GM04504 (cell line): ENCODE measurements around the gene CTNNBIP1.

Source experiments
- DNase-seq: peaks from one replicate; pipeline ENCODE4 v3.0.0-alpha.2; 2012; ENCODE audit warnings: low read depth

The CTNNBIP1 gene

DNA sequence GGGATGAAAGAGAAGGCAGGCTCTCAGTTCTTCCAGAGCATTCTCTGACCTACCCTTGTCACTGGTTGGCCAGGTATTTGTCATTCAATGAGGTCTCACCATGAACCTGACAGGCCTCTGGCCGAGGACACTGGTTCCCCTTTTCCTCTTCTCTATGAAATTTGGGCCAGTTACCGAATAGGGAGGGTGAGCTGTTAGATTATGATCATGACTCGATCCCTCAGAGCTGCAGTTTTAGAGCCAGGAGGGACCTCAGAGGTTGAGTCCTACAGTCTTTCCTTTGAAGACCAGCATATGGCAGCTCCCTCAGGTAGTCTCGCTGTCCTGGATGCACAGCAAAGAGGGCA, 56.8 kb downstream of the CTNNBIP1 start:
- no peak for DNase-seq

DNA sequence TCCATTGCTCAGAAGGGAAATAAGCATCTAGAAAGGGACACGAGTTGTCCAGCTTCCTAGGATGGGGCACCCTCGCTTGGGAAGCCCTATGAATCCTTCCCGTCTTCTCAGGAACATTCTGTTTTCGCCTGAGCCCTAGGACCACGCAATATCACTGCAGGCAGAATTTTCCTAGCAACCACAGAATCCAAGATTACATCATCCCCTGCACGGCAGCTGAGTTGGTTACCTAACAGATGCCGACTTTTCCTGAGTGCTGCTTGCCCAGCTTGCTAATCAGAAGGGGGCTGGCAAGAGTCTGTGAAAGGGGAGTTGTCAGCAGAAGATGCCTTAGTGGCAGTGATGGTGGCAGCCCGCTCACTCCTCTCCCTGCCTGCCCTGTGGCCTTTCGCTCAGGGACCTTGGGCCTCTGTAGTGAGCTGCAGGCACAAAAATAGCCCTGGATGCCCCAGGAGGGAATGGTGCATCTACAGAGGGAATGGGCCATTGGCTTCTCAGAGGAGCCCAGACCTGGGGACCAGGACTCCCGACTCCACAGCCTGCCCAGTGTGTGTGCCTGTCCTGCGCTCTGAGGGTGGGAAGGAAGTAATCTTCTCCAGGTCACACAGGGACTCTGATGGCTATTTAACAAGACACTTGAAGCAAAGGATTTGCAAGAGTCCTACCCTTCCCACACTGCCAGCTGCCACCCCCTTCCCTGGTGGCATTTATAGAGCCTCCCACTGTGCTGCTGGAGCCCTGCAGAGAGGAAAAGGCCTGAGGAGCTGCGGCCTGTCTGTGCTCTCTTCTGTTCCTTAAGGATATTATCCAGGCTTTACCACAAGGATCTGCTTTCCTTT, 57.4 kb downstream of the CTNNBIP1 start:
- peak; percentile 75 for DNase-seq

DNA sequence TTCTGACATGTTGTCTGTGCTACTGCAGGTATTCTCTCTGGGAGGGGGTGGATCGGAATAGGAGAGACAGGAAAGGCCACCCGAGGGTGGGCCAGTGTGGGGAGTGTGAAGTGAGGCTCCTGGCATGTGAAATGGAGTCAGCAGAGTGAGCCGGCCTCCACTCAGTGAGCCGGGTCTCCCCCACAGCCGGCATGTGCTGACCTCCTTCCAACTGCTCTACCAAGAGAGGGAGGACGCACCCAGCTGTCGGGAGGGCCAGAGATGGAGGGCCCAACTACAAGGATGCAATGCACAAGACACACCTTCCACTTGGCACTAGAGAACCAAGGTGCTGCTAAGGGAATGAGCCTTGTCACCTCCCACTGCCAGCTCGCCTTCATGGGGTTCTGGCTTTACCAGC, 58.1 kb downstream of the CTNNBIP1 start:
- no peak for DNase-seq

DNA sequence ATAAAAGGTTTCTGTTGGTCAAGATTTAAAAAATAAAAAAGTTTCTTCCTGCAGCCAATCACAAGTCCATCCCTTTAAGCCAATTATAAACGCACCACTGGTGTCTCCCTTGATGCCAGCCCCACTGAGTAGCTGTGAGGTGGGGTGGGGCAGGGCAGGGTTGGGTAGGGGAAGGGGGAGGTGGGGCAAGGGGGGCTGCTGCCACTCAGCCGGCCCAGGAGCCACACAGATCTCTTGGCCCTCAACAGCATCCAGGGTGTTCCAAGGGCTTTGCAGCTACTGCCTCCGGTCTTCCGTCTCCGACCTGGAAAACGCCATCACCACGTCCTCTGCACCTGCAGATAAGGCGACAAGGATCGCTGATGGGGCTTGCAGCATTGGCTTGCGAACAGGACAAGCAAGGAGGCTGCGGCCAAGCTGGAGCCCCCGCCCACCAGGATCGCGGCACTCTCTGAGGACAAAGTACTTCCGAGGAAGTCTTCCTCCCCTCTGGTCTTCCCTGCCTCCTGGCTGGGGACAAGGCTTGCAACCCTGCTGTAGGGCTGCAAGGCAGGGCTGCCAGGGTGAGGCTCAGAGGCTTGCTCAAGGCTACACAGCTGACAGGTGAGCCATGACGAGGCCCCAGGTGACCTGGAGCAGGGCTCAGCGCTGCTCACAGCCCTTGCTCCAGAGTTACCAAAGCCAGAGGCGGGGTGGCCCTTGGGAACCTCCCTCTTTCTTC, 59.5 kb downstream of the CTNNBIP1 start:
- no peak for DNase-seq

DNA sequence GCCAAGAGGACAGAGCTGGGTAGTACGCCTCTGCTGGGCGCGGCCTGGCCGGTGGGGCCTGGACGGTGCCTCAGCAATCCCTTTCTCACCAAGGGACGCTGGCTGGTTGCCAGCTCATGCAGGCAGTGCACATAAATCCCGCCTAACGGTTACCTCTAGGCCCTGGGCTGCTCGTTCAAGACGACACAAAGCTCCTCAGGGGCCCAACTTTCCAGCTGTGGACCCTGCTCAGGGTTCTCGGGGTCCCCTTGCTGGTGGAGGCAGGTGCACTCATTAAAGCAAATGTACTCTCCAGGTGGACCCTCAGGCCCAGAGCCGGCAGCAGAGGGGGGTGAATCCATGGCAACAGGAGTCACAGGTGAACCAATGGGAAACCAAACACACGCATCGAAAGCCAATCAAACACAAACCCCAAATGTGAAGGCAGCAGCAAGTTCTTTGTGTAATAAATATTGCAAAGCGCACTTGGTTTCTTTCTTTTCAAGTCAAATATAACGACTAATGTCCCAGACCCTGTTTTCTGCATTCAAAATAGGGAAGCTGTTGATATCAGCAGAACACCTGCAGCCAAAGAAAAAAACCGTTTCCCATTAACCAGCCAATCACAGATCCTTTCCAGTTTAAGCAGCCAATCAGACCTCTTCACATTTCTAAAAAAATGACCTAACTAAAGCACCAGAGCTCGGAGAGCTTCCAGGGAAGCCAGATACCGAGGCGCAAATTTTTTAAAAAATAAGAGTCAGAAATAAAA, 60.2 kb downstream of the CTNNBIP1 start:
- DNase-seq, result no peak

DNA sequence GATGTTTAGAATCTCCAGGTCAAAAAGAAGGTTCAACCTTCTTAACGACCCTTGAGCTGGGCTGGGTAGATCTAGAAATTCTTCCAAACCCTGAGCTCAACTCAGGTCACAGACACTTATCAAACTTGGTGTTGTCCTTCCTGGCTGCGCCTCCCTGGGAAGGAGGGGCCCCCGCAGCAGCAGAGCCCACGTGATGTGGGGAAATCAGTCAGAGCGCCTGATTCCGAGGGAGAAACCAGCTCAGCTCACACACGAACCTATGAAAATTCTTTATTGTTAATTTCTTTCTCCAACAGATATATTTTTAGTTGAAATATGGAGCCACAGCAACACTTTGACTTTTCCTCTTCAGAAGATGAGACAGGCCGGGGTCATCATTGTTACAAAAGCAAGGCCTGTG, 62.0 kb downstream of the CTNNBIP1 start:
- DNase-seq, result no peak

DNA sequence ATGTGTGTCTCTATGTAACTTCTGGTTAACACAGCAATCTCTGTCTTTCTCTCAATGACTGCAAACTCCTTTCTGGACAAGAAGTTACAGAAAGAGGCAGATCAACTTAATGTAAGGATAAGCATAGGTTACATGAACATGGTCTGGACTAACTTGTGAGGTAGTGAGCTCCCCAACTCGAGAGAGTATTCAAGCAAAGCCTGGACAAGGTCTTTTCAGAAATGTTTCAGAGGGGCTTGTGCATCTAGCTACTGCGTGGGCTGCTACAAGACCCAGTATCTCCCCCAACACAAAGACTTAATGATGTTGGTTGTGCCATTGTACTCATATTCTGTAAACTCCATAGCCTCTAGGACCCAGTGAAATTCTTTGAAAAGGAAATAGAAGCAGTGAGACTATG, 62.8 kb downstream of the CTNNBIP1 start:
- DNase-seq, result no peak

DNA sequence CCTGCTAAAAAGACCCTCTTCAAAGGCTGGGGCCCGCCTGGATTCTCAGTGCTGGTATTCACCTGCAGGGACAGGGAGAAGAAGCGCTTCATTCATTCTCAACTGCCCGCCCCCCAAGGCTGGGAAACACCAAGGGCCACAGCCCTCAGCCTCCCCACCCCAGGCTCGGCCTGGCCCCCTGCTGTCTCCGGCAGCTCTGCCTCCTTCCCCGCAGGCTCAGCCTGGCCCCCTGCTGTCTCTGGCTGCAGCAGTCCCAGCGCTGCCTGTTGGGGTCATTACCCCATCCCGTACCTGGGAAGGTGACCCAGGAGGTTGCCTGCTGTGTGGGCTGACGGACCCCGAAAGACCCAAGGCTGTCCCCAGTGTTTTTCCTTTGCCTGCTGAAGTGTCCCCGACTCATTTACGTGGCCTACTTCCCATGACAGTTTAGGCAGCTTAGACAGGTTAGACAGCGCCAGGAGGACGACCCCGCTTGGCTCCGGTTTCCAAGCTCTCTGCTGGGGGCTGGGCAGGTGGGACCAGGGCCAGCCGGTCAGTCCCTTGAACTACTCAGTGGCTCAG, 63.4 kb downstream of the CTNNBIP1 start:
- no peak for DNase-seq

DNA sequence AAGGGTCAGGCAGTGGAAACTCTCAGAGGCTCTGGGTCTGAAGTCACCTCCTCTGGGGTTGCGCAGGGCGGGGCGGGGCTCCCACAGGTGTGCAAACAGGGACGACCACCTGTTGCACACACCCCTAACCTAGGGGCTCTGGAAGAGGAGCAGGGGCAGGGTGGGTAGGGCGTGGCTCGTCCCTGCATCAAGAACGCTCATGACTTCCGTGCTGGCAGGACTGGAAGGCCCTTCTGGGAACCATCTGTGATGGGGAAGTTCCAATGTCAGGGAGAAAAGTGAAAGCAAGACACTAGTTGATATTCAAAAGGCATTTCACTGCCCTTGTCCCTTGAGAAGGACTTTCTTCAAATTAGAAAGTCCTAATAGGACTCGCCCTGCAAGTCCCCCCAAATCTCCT, 64.2 kb downstream of the CTNNBIP1 start:
- no peak for DNase-seq

DNA sequence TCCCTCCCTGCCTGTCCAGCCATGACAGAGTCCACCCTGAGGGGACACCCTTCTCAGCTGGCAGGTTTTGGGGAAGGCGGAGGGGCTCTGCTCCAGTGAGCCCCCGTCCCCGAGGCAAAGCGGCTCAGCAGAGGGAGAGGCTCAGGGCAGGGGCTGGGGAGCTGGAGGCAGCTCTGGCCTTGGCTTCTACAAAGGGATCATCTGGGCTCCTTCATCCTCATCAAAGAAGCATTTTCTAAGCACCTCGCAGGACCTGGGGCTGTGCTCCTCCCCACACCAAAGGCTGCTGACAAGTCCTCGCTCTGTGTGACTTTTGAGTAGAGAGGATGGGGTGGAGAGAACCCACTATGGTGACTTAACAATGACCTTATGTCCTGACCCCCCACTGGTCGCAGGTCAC, 65.3 kb downstream of the CTNNBIP1 start:
- DNase-seq, result no peak

DNA sequence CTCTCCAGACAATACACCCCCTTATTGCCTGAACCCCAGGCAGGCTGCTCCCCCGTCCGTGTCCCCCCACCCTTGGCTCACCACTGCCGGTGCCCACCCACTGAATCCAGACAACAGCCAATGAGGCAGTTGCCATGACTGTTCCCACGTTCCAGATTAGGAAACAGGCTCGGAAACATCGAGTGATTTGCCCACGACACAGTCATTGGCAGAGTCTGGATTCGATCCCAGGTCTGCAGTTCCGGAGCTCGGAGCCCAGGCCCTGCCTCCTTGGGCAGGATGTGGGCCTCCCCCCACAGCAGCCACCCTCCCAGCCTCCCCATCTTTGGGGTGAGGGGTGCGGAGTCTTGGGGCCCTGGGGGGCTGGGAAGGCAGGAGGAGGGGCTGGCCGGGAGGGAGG, 66.0 kb downstream of the CTNNBIP1 start:
- no peak for DNase-seq

DNA sequence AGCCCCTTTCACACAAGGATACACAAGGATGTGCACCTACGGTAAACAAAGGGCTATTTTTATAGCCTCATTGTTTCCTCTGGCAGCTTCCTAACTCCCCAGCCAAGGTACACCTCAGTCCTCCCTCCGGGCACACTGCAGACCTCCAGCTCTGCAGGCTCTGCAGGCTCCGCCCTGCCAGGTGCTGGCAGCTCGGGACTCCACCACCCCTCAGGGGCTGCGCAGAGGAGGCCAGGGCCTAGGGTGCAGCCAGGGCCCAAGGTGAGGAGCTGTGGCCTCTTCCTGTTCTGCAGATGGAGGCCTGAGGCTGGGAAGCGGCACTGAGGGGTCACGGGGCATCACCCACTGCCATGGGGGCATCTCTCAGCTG, 66.5 kb downstream of the CTNNBIP1 start:
- no peak for DNase-seq

DNA sequence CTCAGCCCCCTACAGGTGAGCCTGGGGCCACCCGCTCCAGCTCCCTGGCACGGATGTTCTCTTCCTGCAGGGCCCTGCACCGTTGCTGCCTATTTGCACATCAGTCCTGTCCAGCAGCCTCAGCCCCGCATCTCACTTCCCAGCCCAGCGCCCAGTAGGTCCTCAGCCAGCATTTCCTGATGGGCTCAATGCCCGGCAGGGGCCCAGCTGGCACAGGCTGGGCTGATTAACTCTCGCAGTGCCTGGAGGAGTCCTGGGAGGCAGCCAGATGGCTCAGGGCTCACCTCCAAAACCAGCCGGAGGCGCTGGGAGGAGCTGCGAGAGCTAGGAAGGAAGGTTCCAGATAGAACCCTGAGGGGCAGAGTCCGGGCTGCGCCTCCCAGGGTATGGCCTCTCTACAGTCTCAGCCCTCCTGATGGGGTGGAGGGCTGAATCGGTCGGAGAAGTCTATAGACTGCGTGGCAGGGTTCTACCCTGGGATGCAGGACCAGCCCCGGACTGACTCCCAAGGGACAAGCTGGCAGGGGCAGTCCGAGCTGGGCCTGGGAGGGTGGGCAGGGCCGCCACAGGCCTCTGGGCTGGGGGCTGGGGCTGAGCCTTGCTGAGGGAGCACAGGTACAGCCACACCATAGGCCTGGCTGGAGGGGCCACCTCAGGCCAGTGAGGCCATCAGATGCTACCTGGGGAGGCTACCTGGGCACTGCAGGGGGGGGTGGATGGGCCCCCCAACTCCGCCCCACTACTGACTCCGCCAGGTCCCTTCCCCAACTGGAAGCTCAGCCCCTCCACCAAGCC, 67.1 kb downstream of the CTNNBIP1 start:
- DNase-seq, result no peak

DNA sequence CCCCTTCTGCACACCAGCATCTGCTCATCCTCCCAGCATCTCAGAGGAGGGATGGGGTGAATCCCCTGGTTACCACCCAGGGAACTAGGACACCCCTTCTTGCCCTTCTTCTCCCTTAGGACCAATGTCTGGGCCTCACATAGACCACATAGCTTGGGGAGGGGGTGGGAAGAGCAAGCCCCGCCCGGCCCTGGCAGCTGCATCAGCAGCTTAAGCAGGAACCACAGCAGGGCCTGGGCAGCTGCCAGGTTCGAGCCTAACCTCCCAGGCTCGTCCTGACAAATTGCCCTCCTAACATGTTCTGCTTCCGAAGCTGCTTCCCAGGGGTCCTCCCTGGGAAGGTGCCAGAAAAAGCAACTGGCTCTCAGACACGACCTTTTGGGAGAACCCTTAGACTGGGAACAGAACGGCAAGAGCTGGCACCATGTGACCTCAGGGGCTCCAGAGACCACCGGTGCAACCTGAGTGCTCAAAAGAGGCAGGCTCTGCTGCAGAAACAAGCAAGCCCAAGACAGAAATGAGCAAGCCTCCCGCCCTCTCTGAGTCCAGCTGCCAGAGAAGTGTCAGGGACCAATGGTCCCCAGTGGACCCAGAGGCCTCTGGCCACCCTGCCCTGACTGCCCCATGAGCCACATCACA, 67.9 kb downstream of the CTNNBIP1 start:
- DNase-seq, result no peak

DNA sequence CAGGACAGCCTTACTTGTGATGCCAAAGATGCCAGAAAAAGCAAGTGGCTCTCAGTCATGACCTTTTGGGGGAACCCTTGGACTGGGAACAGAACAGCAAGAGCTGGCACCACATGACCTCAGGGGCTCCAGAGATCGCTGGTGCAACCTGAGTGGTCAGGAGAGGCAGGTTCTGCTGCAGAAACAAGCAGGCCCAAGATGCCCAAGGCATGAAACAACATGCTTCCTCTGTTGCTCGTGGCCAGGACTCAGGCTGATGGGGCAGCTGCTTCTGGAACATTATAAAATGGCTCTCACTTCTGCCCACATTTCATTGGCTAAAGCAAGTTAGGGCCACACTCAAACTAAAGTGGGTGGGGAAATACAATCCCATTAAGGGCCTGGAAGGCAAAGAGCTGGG, 68.6 kb downstream of the CTNNBIP1 start:
- no peak for DNase-seq

DNA sequence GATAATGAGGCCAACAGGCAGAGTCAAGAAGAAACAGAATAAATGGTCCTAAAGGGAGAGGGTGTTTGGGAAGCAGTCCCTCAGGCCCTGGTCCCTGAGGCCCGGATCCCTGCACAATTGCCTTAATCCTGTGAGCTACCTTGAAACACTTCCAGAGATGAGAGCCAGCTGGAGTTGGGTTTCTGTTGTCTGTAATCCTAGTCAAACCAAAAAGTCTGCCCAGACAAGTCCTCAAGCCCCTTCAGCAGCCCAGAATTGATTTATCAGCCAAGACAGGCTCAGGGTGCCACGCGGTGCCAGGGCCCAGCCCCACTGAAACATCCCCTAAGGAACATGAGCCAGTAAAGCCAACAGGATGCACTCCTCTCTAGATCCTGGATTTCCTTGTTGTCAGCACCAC, 69.9 kb downstream of the CTNNBIP1 start:
- no peak for DNase-seq

DNA sequence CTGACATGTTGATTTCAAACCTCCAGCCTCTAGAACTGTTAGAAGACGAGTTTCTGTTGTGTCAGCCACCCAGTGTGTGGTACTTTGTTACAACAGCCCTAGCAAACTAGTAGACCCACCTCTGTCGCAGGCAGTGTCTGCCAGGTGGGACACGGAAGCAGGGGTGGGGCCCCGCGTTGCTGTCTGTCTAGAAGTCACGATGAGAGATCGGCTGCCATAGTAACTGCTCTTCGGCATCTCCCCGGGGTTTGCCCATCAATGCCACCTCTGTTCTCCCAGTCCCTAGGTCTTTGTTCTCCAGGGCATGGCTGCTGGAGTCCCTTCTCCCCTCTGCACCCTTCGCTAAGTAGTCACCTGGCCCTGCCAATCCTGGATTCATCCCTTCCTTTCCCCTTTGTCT, 71.1 kb downstream of the CTNNBIP1 start:
- DNase-seq, result no peak

DNA sequence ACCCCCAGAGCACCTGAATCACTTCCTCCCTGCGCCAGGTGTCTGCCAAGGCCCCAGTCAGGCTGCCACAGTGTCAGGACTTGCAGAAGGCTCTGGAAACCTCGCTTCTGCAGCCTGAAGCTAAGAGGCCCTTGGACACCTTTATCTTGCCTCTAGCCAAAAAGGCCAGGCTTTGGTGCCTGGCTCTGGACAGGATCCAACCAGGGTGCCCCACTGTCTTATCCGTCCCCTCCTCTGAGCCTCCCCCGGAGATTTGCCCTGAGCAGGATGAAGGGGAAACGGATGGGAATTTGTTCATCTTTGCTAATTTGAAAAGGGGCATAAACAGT, 73.5 kb downstream of the CTNNBIP1 start:
- DNase-seq, result no peak

DNA sequence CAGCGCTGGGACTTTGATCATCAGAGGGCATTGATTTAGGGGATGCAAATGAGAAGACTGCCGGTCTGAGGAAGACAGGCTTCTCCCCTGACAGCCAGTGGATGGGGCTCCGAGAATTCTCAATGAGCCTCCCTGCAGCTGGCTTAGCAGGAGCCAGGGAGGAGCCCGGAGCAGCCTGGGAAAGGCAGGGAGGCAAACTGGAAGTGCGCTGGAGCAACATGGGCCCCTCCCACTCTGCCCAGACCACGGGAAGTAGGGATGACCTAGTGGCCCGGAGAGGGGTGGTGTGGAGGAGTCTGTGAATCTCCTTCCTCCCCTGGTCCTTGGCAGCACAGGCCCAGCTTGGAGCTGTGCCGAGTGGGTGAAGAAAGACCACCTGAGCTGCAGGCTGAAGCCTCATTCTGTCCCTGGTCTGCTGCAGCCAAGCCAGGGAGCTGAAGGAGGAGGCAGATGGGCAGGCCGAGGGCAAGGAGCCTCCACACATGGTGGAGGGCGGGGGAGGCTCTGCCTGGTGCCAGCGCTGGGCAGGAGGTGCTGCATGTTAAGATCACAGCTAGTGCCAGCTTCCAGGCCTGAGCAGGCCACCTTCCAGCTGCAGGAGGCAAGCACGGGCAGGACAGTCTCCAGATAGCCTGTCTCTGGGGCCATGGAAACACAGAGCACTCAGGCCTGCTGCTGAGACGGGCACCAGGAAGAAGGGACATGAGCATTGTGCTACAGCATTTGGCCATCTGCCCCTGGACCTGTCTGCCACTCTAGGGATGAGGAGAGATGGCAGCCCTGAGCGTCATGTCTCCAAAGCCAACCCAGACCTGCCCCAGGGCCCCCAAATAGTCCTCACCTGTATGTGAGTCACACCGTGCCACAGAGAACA, 74.1 kb downstream of the CTNNBIP1 start:
- DNase-seq, result no peak

DNA sequence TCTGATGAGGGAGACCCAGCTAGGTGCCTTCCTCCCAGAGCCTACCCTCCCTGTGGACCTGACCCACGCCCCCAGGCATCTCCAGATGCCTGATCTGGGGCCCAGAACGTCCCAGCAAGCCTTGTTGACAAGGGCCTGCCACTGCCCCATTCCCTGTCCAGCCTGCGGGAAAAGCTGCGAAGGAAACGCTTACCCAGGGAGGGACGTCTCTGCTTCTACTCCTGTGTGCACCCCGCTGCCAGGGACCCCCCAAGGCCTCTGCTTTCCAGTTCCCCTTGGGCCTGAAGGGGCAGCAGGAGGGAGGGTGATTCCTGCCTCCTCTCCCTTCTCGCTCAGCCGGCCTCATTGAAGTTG, 74.7 kb downstream of the CTNNBIP1 start:
- no peak for DNase-seq

DNA sequence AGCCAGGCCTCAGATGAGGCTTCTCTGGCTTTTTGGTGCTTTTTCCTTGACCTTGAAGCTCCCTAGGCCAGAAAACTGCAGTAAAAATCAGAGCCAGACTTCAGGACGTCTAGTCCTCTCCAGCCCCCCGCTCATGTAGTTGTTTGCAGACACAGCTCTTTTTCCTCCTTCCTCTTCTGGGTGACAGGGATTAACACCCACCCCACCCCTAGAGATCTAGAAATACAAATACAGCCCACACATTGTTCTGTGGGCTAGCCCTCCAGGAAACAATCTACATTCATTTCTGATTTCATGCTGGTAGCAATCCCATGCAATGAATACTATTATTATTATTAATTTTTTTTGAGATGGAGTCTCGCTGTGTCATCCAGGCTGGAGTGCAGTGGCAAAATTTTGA, 76.4 kb downstream of the CTNNBIP1 start:
- DNase-seq, result no peak
